GM18508 (cell line): Measurements from ENCODE around the gene ALKBH5.

Source experiments
- ATAC-seq: cut with Tn5 transposase; IDR thresholded peaks from one replicate; pipeline ENCODE4 v1.9.1; 2021; ENCODE audit warnings: moderate number of reproducible peaks; ENCODE audit not compliant: insufficient read depth, unreplicated experiment

Gene ALKBH5

GRCh38 chr17:18256776-18257175 lies 73.1 kb downstream of the ALKBH5 start:
- no peak for ATAC-seq

- ATAC-seq = no peak
Observed at GRCh38 chr17:18257268-18257981, 73.8 kb downstream of the ALKBH5 start.

GRCh38 chr17:18257982-18258355 lies 74.3 kb downstream of the ALKBH5 start:
- no peak for ATAC-seq

- ATAC-seq = no peak
Observed at GRCh38 chr17:18258356-18259038, 74.9 kb downstream of the ALKBH5 start, which contains the start of gene FLII. TSS of gene FLII (minus strand) at chr17:18258738. CDS start at chr17:18258690, 48 bp downstream.
